Endothelial cell (in vitro differentiated cells): Measurements from ENCODE around the gene IFI44. TPM values are rescaled to one million over a fixed set of nuclear protein-coding genes. Genes with fewer than 3 reads are reported as not detected.

Experiments
- DNase-seq: peaks from one replicate; pipeline ENCODE4 v3.0.0; 2021; ENCODE audit warnings: low spot score
- H3K27ac Mint-ChIP-seq: one replicate; pipeline ENCODE4 v1.8.0; 2021; ENCODE audit warnings: mixed read lengths, inconsistent platforms; ENCODE audit not compliant: unreplicated experiment
- H3K27me3 Mint-ChIP-seq: one replicate; pipeline ENCODE4 v1.8.0; 2021; ENCODE audit warnings: mild to moderate bottlenecking, moderate library complexity, mixed read lengths, inconsistent platforms; ENCODE audit not compliant: unreplicated experiment
- H3K36me3 Mint-ChIP-seq: one replicate; pipeline ENCODE4 v1.8.0; 2021; ENCODE audit warnings: mild to moderate bottlenecking, low read depth, mixed read lengths, inconsistent platforms; ENCODE audit not compliant: unreplicated experiment
- H3K4me1 Mint-ChIP-seq: one replicate; pipeline ENCODE4 v1.8.0; 2021; ENCODE audit warnings: mild to moderate bottlenecking, mixed read lengths, inconsistent platforms; ENCODE audit not compliant: unreplicated experiment
- H3K4me3 Mint-ChIP-seq: one replicate; pipeline ENCODE4 v1.8.0; 2021; ENCODE audit warnings: mild to moderate bottlenecking, mixed read lengths, inconsistent platforms; ENCODE audit not compliant: unreplicated experiment
- H3K9me3 Mint-ChIP-seq: one replicate; pipeline ENCODE4 v1.8.0; 2021; ENCODE audit warnings: mixed read lengths, inconsistent platforms; ENCODE audit not compliant: unreplicated experiment
- CTCF ChIP-seq: fragments of 200-600 bp; sonication (generic); IDR thresholded peaks from one replicate; pipeline ENCODE4 v1.5.0; 2021; ENCODE audit warnings: antibody characterized with exemption; ENCODE audit not compliant: unreplicated experiment
- total RNA-seq: library from RNA; stranded (reverse); fragmentation: NEBNext Ultra II Directional; extraction: Animal tissue kit (Norgen Biotek cat#: 25700); gene quantifications from one replicate; pipeline ENCODE4 v1.2.1, GENCODE V29; 2021; ENCODE audit not compliant: unreplicated experiment

Gene IFI44
- total RNA-seq, 1 donor from 2014 or later: 0.69 TPM

- DNase-seq: no peak
- no peaks in the 10 kb centered on the region for H3K36me3 Mint-ChIP-seq
- H3K27me3 Mint-ChIP-seq: no peaks in the 10 kb centered on the region
- no peak for TF ChIP-seq CTCF
- no peak overlapping the region for H3K4me3 Mint-ChIP-seq
- no peaks in the 10 kb centered on the region for H3K4me1 Mint-ChIP-seq
- H3K9me3 Mint-ChIP-seq: no peaks in the 10 kb centered on the region
- no peak overlapping the region for H3K27ac Mint-ChIP-seq
Observed at GRCh38 chr1:78672428-78672827, 22.8 kb downstream of the IFI44 start.

GRCh38 chr1:78673120-78673519 is 23.5 kb downstream of the IFI44 start:
- Mint-ChIP-seq H3K27ac (no peak overlapping the region), H3K9me3 (no peaks in the 10 kb centered on the region), H3K36me3 (no peaks in the 10 kb centered on the region), H3K27me3 (no peaks in the 10 kb centered on the region), H3K4me3 (no peak overlapping the region), H3K4me1 (no peaks in the 10 kb centered on the region)
- no peak for TF ChIP-seq CTCF
- peak; percentile 41 for DNase-seq

- H3K4me3 Mint-ChIP-seq: no peak overlapping the region
- no peaks in the 10 kb centered on the region for H3K27me3 Mint-ChIP-seq
- H3K27ac Mint-ChIP-seq: no peak overlapping the region
- peak; percentile 94 for TF ChIP-seq CTCF
- DNase-seq: peak; percentile 39
- H3K4me1 Mint-ChIP-seq: no peaks in the 10 kb centered on the region
- no peaks in the 10 kb centered on the region for H3K9me3 Mint-ChIP-seq
- H3K36me3 Mint-ChIP-seq: no peaks in the 10 kb centered on the region
Observed at GRCh38 chr1:78676347-78676982, 26.8 kb downstream of the IFI44 start.

- DNase-seq: no peak
- Mint-ChIP-seq H3K9me3 (no peaks in the 10 kb centered on the region), H3K4me3 (no peak overlapping the region), H3K36me3 (no peaks in the 10 kb centered on the region), H3K4me1 (no peaks in the 10 kb centered on the region), H3K27ac (no peak overlapping the region), H3K27me3 (no peaks in the 10 kb centered on the region)
- TF ChIP-seq CTCF: no peak
Observed at GRCh38 chr1:78676993-78677392, 27.4 kb downstream of the IFI44 start.

- Mint-ChIP-seq H3K27me3 (no peaks in the 10 kb centered on the region), H3K36me3 (no peaks in the 10 kb centered on the region), H3K4me1 (no peaks in the 10 kb centered on the region), H3K4me3 (no peak overlapping the region), H3K9me3 (no peaks in the 10 kb centered on the region), H3K27ac (no peak overlapping the region)
- no peak for DNase-seq
- TF ChIP-seq CTCF: no peak
Observed at GRCh38 chr1:78677788-78678187, 28.2 kb downstream of the IFI44 start.
